IMR-90 (cell line): ENCODE results near the gene ACAT2. TPM values are rescaled to one million over a fixed set of nuclear protein-coding genes. Genes with fewer than 3 reads are reported as not detected.

Experiments used
- ATAC-seq: fragments of 200-7000 bp; cut with Tn5 transposase; 2 replicates; pipeline ENCODE4 v1.9.1; 2020; ENCODE audit warnings: low read depth, mild to moderate bottlenecking, moderate library complexity
- BruUV-seq: library from RNA; stranded (reverse); fragments of 400-500 nt; replicated peaks from 2 replicates; lab custom pipeline; 2021; lab: Mats Ljungman, UMichigan
- CTCF ChIA-PET: fragments of 300-600 bp; formaldehyde crosslinking; extraction: SDS; loops from one replicate; lab custom pipeline; 2021; ENCODE audit warnings: antibody characterized with exemption; lab: Yijun Ruan, JAX
- POLR2A ChIA-PET: fragments of 300-600 bp; sonication (Branson Sonifier 250); formaldehyde crosslinking; loops from one replicate; lab custom pipeline; 2022; ENCODE audit warnings: antibody characterized with exemption; ENCODE audit not compliant: unreplicated experiment; lab: Charles Lee
- DNase-seq: peaks from one replicate; pipeline ENCODE4 v3.0.0; 2013
- H2AFZ ChIP-seq: replicated peaks from 2 replicates; pipeline ENCODE3; 2013; ENCODE audit warnings: low read length, mild to moderate bottlenecking; ENCODE audit not compliant: poor library complexity
- H2AK5ac ChIP-seq: 2 replicates; pipeline ENCODE4 v1.6.1; 2013; ENCODE audit warnings: low read depth, low read length, inconsistent platforms
- H2AK9ac ChIP-seq: replicated peaks from 2 replicates; pipeline ENCODE3; 2013; ENCODE audit warnings: mild to moderate bottlenecking, low read depth, low read length, moderate library complexity; ENCODE audit not compliant: poor library complexity
- H2BK120ac ChIP-seq: 2 replicates; pipeline ENCODE4 v1.6.1; 2013; ENCODE audit warnings: low read depth, low read length, inconsistent platforms
- H2BK15ac ChIP-seq: 3 replicates; pipeline ENCODE4 v1.6.1; 2013; ENCODE audit warnings: low read depth, low read length, inconsistent platforms
- H2BK20ac ChIP-seq: 2 replicates; pipeline ENCODE4 v1.6.1; 2013; ENCODE audit warnings: low read depth, mild to moderate bottlenecking, inconsistent platforms, low read length, moderate library complexity
- H2BK5ac ChIP-seq: 2 replicates; pipeline ENCODE4 v1.6.1; 2013; ENCODE audit warnings: mild to moderate bottlenecking, low read depth, low read length, inconsistent platforms; ENCODE audit not compliant: poor library complexity, severe bottlenecking
- H3K14ac ChIP-seq: replicated peaks from 2 replicates; pipeline ENCODE4 v1.6.1; 2013; ENCODE audit warnings: low read depth, low read length, inconsistent platforms
- H3K18ac ChIP-seq: 2 replicates; pipeline ENCODE4 v1.6.1; 2013; ENCODE audit warnings: low read depth, low read length, control low read depth
- H3K23ac ChIP-seq: 2 replicates; pipeline ENCODE4 v1.6.1; 2013; ENCODE audit warnings: low read depth, low read length, inconsistent platforms
- H3K27ac ChIP-seq: 2 replicates; pipeline ENCODE4 v1.5.1; 2013; ENCODE audit warnings: mild to moderate bottlenecking, control low read depth, low read length; ENCODE audit not compliant: insufficient read depth
- H3K27me3 ChIP-seq: 2 replicates; pipeline ENCODE4 v1.6.1; 2013; ENCODE audit warnings: low read length; ENCODE audit not compliant: control insufficient read depth, insufficient read depth
- H3K36me3 ChIP-seq: 2 replicates; pipeline ENCODE4 v1.6.1; 2013; ENCODE audit warnings: low read length, mixed read lengths; ENCODE audit not compliant: control insufficient read depth, insufficient read depth
- H3K4ac ChIP-seq: 2 replicates; pipeline ENCODE4 v1.6.1; 2013; ENCODE audit warnings: low read depth, low read length, inconsistent platforms
- H3K4me1 ChIP-seq: 2 replicates; pipeline ENCODE4 v1.6.1; 2013; ENCODE audit warnings: low read length, mixed read lengths; ENCODE audit not compliant: control insufficient read depth, insufficient read depth
- H3K4me2 ChIP-seq: 2 replicates; pipeline ENCODE4 v1.6.1; 2013; ENCODE audit warnings: low read depth, mild to moderate bottlenecking, control low read depth, low read length, moderate library complexity
- H3K4me3 ChIP-seq: 2 replicates; pipeline ENCODE4 v1.5.1; 2013; ENCODE audit warnings: low read depth, mild to moderate bottlenecking, control low read depth, low read length, moderate library complexity; ENCODE audit not compliant: insufficient read depth
- H3K56ac ChIP-seq: 2 replicates; pipeline ENCODE4 v1.6.1; 2013; ENCODE audit warnings: low read length, inconsistent platforms; ENCODE audit not compliant: insufficient read depth; ENCODE audit errors: extremely low read depth
- H3K79me1 ChIP-seq, 2 experiments: 2 replicates each; pipeline ENCODE4 v1.6.1; 2013; ENCODE audit warnings: low read length in 2 of 2, inconsistent platforms in 1 of 2, low read depth in 1 of 2
- H3K9ac ChIP-seq: 2 replicates; pipeline ENCODE4 v1.6.1; 2013; ENCODE audit warnings: low read depth, low read length, control low read depth
- H3K9me1 ChIP-seq: 2 replicates; pipeline ENCODE4 v1.6.1; 2013; ENCODE audit warnings: low read length, inconsistent platforms; ENCODE audit not compliant: insufficient read depth
- H3K9me3 ChIP-seq: 2 replicates; pipeline ENCODE4 v1.6.1; 2013; ENCODE audit warnings: low read length; ENCODE audit not compliant: control insufficient read depth, insufficient read depth
- H4K20me1 ChIP-seq: 2 replicates; pipeline ENCODE4 v1.6.1; 2013; ENCODE audit warnings: low read length, inconsistent platforms; ENCODE audit not compliant: insufficient read depth
- H4K5ac ChIP-seq: 2 replicates; pipeline ENCODE4 v1.6.1; 2013; ENCODE audit warnings: mild to moderate bottlenecking, low read depth, low read length, control low read depth
- H4K8ac ChIP-seq, 2 experiments: 2 replicates each; pipeline ENCODE4 v1.6.1; 2013; ENCODE audit warnings: low read depth in 2 of 2, low read length in 2 of 2, control low read depth in 1 of 2, inconsistent platforms in 1 of 2
- H4K91ac ChIP-seq: 2 replicates; pipeline ENCODE4 v1.6.1; 2013; ENCODE audit warnings: low read depth, low read length, inconsistent platforms; ENCODE audit not compliant: insufficient read depth
- CEBPB ChIP-seq: IDR thresholded peaks from 2 replicates; pipeline ENCODE4 v1.6.1; 2012; ENCODE audit warnings: low read depth, low read length, improper control_type of control experiment
- CHD1 ChIP-seq: IDR thresholded peaks from 2 replicates; pipeline ENCODE4 v1.6.1; 2012; ENCODE audit warnings: low read depth, low read length, improper control_type of control experiment
- FOS ChIP-seq: fragments of 150-350 bp; IDR thresholded peaks from 2 replicates; pipeline ENCODE4 v1.6.1; 2016; ENCODE audit warnings: low read depth, low read length
- MAZ ChIP-seq: IDR thresholded peaks from 2 replicates; pipeline ENCODE4 v1.6.1; 2012; ENCODE audit warnings: low read depth, mild to moderate bottlenecking, low read length, improper control_type of control experiment, moderate library complexity, borderline replicate concordance
- POLR2A ChIP-seq: IDR thresholded peaks from 2 replicates; pipeline ENCODE4 v1.6.1; 2012; ENCODE audit warnings: mild to moderate bottlenecking, low read depth, low read length
- RAD21 ChIP-seq: IDR thresholded peaks from 2 replicates; pipeline ENCODE4 v1.6.1; 2012; ENCODE audit warnings: low read length, improper control_type of control experiment
- USF2 ChIP-seq: fragments of 150-350 bp; IDR thresholded peaks from 2 replicates; pipeline ENCODE4 v1.6.1; 2017; ENCODE audit warnings: mild to moderate bottlenecking, antibody characterized with exemption, low read length, low read depth
- WGBS, 2 experiments: methylation state at CpG; one replicate each; pipeline versions ENCODE4 v1.1.5 to v1.1.7; 2013; ENCODE audit warnings: missing lambda C conversion rate in 2 of 2; ENCODE audit not compliant: insufficient read length in 1 of 2; ENCODE audit errors: extremely low coverage in 2 of 2; 5-methylcytosine and 5-hydroxymethylcytosine counted together
- dilution Hi-C: fragments of 300-500 bp; cut with HindIII; formaldehyde crosslinking; loops from one replicate; pipeline ENCODE4 v1.14.3; 2018; ENCODE audit warnings: low sequenced_read_pairs; ENCODE audit not compliant: unreplicated experiment
- in situ Hi-C: fragments of 300-500 bp; cut with MboI; formaldehyde crosslinking; loops from 3 replicates; pipeline ENCODE4 v1.14.3; 2019; ENCODE audit warnings: low sequenced_read_pairs, inconsistent platforms, mixed read lengths
- intact Hi-C: fragments of 100-400 bp; cut with micrococcal nuclease; formaldehyde crosslinking; loops from 2 replicates; pipeline ENCODE4 v1.10.0; 2022
- polyA plus RNA-seq, 3 experiments: library from polyadenylated mRNA; depleted of rRNA; stranded (reverse); fragments of >200 nt; gene quantifications; 2 replicates each; pipeline ENCODE4 v1.2.3, GENCODE V29; 2012; ENCODE audit warnings: low replicate concordance in 1 of 3
- total RNA-seq: library from RNA; depleted of rRNA; stranded (reverse); fragments of >200 nt; gene quantifications from 2 replicates; pipeline ENCODE4 v1.2.3, GENCODE V29; 2012

The ACAT2 gene
- total and polyA plus RNA-seq, 2 of the 4 experiments (the other 2 are of a cell fraction) = 30.5 to 45.2 TPM

GRCh38 chr6:159754959-159755914 lies 6.6 kb upstream of the ACAT2 start (continued):
- TF ChIP-seq CHD1 = no peak
- TF ChIP-seq MAZ = no peak

GRCh38 chr6:159756508-159756907 lies 5.3 kb upstream of the ACAT2 start:
- Histone ChIP-seq H2BK5ac (no peak overlapping the region), H3K36me3 (peaks cover 35% of the 10 kb centered on the region), H4K20me1 (peaks cover 16% of the 10 kb centered on the region), H3K27ac (no peak overlapping the region), H3K9me1 (peaks cover 10% of the 10 kb centered on the region), H3K18ac (no peak overlapping the region), H3K79me1 (peaks cover 31% of the 10 kb centered on the region in 2 experiments), H2BK15ac (no peak overlapping the region), H3K27me3 (no peaks in the 10 kb centered on the region), H4K91ac (no peak overlapping the region), H2BK20ac (no peak overlapping the region), H3K14ac (no peak overlapping the region), H4K5ac (no peak overlapping the region), H3K9ac (no peak overlapping the region), H3K4me1 (peaks cover 13% of the 10 kb centered on the region), H3K23ac (no peak overlapping the region), H3K4me3 (no peak overlapping the region), H3K56ac (no peak overlapping the region), H2AK9ac (no peak overlapping the region), H4K8ac (no peak overlapping the region), H2AFZ (no peak overlapping the region), H2AK5ac (no peak overlapping the region), H3K9me3 (no peaks in the 10 kb centered on the region), H3K4me2 (no peak overlapping the region), H2BK120ac (no peak overlapping the region), H3K4ac (no peak overlapping the region)
- dilution Hi-C loops = no loop called here
- TF ChIP-seq CEBPB (no peak), CHD1 (no peak), MAZ (no peak), RAD21 (no peak), FOS (no peak), USF2 (no peak), POLR2A (no peak)
- no TSS peak for BruUV-seq
- DNase-seq (no peak), ATAC-seq (no peak)
- ChIA-PET CTCF (no interaction called here), POLR2A (interaction anchor here (0.7 kb wide), 1 partner anchor 53 kb away, joined by 3 read pairs; no protein-coding TSS in a partner anchor)
- 100% methylated on average over 1 of the region's 4 CpGs; no CpG with 5 or more reads in 1 of the 2 experiments for WGBS, 2 experiments
- intact Hi-C loops = no loop called here
- in situ Hi-C loops = no loop called here
